ENCODE results near the gene TUBGCP6.

The TUBGCP6 gene

GRCh38 chr22:50269573-50269969 is 24.7 kb upstream of the TUBGCP6 start:
- no peaks in the 10 kb centered on the region for H3K9me3 ChIP-seq (ENCODE audit: severe bottlenecking)
- TF ChIP-seq, protein P1, sequence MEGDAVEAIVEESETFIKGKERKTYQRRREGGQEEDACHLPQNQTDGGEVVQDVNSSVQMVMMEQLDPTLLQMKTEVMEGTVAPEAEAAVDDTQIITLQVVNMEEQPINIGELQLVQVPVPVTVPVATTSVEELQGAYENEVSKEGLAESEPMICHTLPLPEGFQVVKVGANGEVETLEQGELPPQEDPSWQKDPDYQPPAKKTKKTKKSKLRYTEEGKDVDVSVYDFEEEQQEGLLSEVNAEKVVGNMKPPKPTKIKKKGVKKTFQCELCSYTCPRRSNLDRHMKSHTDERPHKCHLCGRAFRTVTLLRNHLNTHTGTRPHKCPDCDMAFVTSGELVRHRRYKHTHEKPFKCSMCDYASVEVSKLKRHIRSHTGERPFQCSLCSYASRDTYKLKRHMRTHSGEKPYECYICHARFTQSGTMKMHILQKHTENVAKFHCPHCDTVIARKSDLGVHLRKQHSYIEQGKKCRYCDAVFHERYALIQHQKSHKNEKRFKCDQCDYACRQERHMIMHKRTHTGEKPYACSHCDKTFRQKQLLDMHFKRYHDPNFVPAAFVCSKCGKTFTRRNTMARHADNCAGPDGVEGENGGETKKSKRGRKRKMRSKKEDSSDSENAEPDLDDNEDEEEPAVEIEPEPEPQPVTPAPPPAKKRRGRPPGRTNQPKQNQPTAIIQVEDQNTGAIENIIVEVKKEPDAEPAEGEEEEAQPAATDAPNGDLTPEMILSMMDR (IDR thresholded peaks at IDR 0.05; ENCODE audit: poor library complexity, severe bottlenecking), result no peak
- H3K27ac ChIP-seq (ENCODE audit: poor library complexity, severe bottlenecking), result peak overlapping the region; percentile 15
- H3K36me3 ChIP-seq (ENCODE audit: low read depth), result 0 out of 2 replicates have a peak, but pooled peaks cover 6% of the 10 kb centered on the region
- no peak for ATAC-seq (ENCODE audit: low read depth)
- no peak for DNase-seq (ENCODE audit: low spot score)
- H3K27me3 ChIP-seq (ENCODE audit: insufficient read depth, poor library complexity, severe bottlenecking), result no peaks in the 10 kb centered on the region
- H3K4me1 ChIP-seq (ENCODE audit: insufficient read depth, poor library complexity, severe bottlenecking), result peaks cover 14% of the 10 kb centered on the region
- H3K4me3 ChIP-seq (ENCODE audit: severe bottlenecking), result peak overlapping the region; percentile 33

DNA sequence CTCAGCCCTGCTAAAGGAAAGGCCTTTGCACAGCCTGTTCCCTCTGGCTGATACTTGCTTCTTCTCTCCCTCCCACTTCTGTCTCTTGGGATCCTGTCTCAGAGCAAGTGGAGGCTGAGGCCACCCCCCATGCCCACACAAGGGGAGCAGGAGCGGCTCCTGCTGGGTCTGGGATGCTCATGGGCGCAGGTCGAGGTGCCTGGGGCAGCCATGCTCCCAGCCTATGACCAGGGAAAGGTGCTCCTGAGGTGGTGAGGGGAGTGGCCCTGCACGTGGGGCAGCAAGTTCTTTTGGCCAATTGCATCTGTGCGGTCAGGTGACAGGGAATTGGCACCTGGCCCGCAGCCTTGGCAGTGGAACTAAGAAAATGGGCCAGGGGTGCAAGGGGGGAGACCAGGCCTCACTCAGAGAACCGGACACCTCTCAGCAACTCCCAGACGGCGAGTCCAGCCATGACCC is 23.9 kb upstream of the TUBGCP6 start:
- no peak overlapping the region for H3K4me3 ChIP-seq (ENCODE audit: severe bottlenecking)
- H3K4me1 ChIP-seq (ENCODE audit: insufficient read depth, poor library complexity, severe bottlenecking), result peaks cover 14% of the 10 kb centered on the region
- no peak overlapping the region for H3K27ac ChIP-seq (ENCODE audit: poor library complexity, severe bottlenecking)
- DNase-seq (ENCODE audit: low spot score) (no peak), ATAC-seq (ENCODE audit: low read depth) (peak; percentile 9; the same call in 1 of the 3 replicates)
- H3K9me3 ChIP-seq (ENCODE audit: severe bottlenecking), result no peaks in the 10 kb centered on the region
- H3K36me3 ChIP-seq (ENCODE audit: low read depth), result no peaks in the 10 kb centered on the region
- TF ChIP-seq, protein P1 (IDR thresholded peaks at IDR 0.05; ENCODE audit: poor library complexity, severe bottlenecking), result no peak
- no peaks in the 10 kb centered on the region for H3K27me3 ChIP-seq (ENCODE audit: insufficient read depth, poor library complexity, severe bottlenecking)

- Histone ChIP-seq H3K4me3 (ENCODE audit: severe bottlenecking) (peak overlapping the region; percentile 12), H3K36me3 (ENCODE audit: low read depth) (no peaks in the 10 kb centered on the region), H3K27me3 (ENCODE audit: insufficient read depth, poor library complexity, severe bottlenecking) (no peaks in the 10 kb centered on the region), H3K9me3 (ENCODE audit: severe bottlenecking) (no peaks in the 10 kb centered on the region), H3K4me1 (ENCODE audit: insufficient read depth, poor library complexity, severe bottlenecking) (peaks cover 16% of the 10 kb centered on the region), H3K27ac (ENCODE audit: poor library complexity, severe bottlenecking) (no peak overlapping the region)
- DNase-seq (ENCODE audit: low spot score) (no peak), ATAC-seq (ENCODE audit: low read depth) (peak; percentile 5; the same call in 1 of the 3 replicates)
- TF ChIP-seq, protein P1 (IDR thresholded peaks at IDR 0.05; ENCODE audit: poor library complexity, severe bottlenecking), result peak; percentile 36
Measured at GRCh38 chr22:50267591-50268390, 23.0 kb upstream of the TUBGCP6 start.

GRCh38 chr22:50266994-50267393 is 22.2 kb upstream of the TUBGCP6 start:
- ATAC-seq (ENCODE audit: low read depth) (no peak), DNase-seq (ENCODE audit: low spot score) (no peak)
- no peaks in the 10 kb centered on the region for H3K27me3 ChIP-seq (ENCODE audit: insufficient read depth, poor library complexity, severe bottlenecking)
- no peak overlapping the region for H3K4me3 ChIP-seq (ENCODE audit: severe bottlenecking)
- TF ChIP-seq, protein P1 (IDR thresholded peaks at IDR 0.05; ENCODE audit: poor library complexity, severe bottlenecking), result no peak
- H3K9me3 ChIP-seq (ENCODE audit: severe bottlenecking), result no peaks in the 10 kb centered on the region
- peaks cover 24% of the 10 kb centered on the region for H3K4me1 ChIP-seq (ENCODE audit: insufficient read depth, poor library complexity, severe bottlenecking)
- no peak overlapping the region for H3K27ac ChIP-seq (ENCODE audit: poor library complexity, severe bottlenecking)
- H3K36me3 ChIP-seq (ENCODE audit: low read depth), result no peaks in the 10 kb centered on the region

All from RWPE2 (cell line).